ENCODE data around the gene LPAR1. TPM values are rescaled to one million over a fixed set of nuclear protein-coding genes. Genes with fewer than 3 reads are reported as not detected.
A peak's percentile ranks its signal among the peaks of the same experiment; 100 is the strongest.

The LPAR1 gene
- polyA plus RNA-seq, 1 experiment = 581 TPM

DNA sequence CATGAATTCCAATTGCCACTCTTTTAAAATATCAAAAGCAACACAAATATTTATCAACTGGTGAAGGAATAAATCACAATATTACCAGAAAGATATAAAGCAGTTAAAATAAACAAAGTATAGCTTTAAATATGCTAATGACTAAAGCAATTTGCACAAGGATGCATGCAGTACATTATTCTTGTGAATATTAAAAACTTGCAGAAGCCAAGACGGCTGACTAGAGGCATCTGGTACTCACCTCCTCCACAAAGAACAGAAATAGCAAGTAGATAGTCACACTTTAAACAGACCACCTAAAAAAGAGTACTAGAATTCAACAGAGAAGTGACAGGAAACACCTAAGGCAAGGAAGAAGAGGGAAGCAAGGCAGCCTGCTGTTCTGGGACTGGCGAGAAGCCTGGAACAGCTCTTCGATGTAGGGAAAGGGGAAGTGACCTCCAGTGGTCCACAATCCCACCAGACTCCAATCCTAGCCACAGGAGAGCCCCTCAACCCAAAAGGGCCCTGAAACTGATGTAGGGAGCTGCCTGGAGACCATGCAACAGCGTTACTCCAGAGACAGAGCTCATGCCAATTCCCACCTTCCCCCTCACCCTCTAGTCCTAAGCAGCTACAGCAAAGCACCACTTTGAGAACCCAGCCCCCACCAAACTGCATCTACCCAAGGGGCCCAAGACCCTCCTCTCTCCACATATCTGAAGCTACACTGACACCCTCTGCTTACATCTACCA is 86.3 kb downstream of the LPAR1 start:
- no peak overlapping the region for H3K4me3 ChIP-seq (ENCODE audit: low read depth, low read length)
- no peak for TF ChIP-seq CTCF (IDR thresholded peaks at IDR 0.05; ENCODE audit: low read depth, low read length)
- DNase-seq (ENCODE audit: low read depth, low spot score) = no peak
- no peak overlapping the region for H3K27ac ChIP-seq (ENCODE audit: low read depth, low read length)
- no peaks in the 10 kb centered on the region for H3K9me3 ChIP-seq (ENCODE audit: control insufficient read depth, insufficient read depth, low read length)
- POLR2A ChIA-PET = no interaction called here
- CTCF ChIA-PET = interaction anchor here (1.3 kb wide), 1 partner anchor 84 kb away, joined by 3 read pairs; no protein-coding TSS in a partner anchor
- H3K27me3 ChIP-seq (ENCODE audit: control insufficient read depth, insufficient read depth, low read length) = no peaks in the 10 kb centered on the region

GRCh38 chr9:110950041-110950645 is 88.1 kb downstream of the LPAR1 start:
- TF ChIP-seq CTCF (IDR thresholded peaks at IDR 0.05; ENCODE audit: low read depth, low read length) = no peak
- DNase-seq (ENCODE audit: low read depth, low spot score) = no peak
- Histone ChIP-seq H3K4me3 (ENCODE audit: low read depth, low read length) (no peak overlapping the region), H3K9me3 (ENCODE audit: control insufficient read depth, insufficient read depth, low read length) (no peaks in the 10 kb centered on the region), H3K27ac (ENCODE audit: low read depth, low read length) (peak overlapping the region; percentile 71), H3K27me3 (ENCODE audit: control insufficient read depth, insufficient read depth, low read length) (no peaks in the 10 kb centered on the region)
- ChIA-PET POLR2A (interaction anchor here (0.7 kb wide), 2 partner anchors 66 to 309 kb away, joined by 4 to 11 read pairs; no protein-coding TSS in a partner anchor), CTCF (no interaction called here)

- H3K27me3 ChIP-seq (ENCODE audit: control insufficient read depth, insufficient read depth, low read length) = no peaks in the 10 kb centered on the region
- no peaks in the 10 kb centered on the region for H3K9me3 ChIP-seq (ENCODE audit: control insufficient read depth, insufficient read depth, low read length)
- ChIA-PET CTCF (no interaction called here), POLR2A (no interaction called here)
- no peak overlapping the region for H3K27ac ChIP-seq (ENCODE audit: low read depth, low read length)
- DNase-seq (ENCODE audit: low read depth, low spot score) = no peak
- no peak for TF ChIP-seq CTCF (IDR thresholded peaks at IDR 0.05; ENCODE audit: low read depth, low read length)
- H3K4me3 ChIP-seq (ENCODE audit: low read depth, low read length) = no peak overlapping the region
These were observed 89.2 kb downstream of the LPAR1 start for GRCh38 chr9:110949081-110949480.

- Histone ChIP-seq H3K4me3 (ENCODE audit: low read depth, low read length) (no peak overlapping the region), H3K27me3 (ENCODE audit: control insufficient read depth, insufficient read depth, low read length) (no peaks in the 10 kb centered on the region), H3K9me3 (ENCODE audit: control insufficient read depth, insufficient read depth, low read length) (no peaks in the 10 kb centered on the region), H3K27ac (ENCODE audit: low read depth, low read length) (no peak overlapping the region)
- no peak for TF ChIP-seq CTCF (IDR thresholded peaks at IDR 0.05; ENCODE audit: low read depth, low read length)
- ChIA-PET CTCF (no interaction called here), POLR2A (no interaction called here)
- DNase-seq (ENCODE audit: low read depth, low spot score) = no peak
These were observed 90.7 kb downstream of the LPAR1 start for GRCh38 chr9:110947491-110948044.

DNA sequence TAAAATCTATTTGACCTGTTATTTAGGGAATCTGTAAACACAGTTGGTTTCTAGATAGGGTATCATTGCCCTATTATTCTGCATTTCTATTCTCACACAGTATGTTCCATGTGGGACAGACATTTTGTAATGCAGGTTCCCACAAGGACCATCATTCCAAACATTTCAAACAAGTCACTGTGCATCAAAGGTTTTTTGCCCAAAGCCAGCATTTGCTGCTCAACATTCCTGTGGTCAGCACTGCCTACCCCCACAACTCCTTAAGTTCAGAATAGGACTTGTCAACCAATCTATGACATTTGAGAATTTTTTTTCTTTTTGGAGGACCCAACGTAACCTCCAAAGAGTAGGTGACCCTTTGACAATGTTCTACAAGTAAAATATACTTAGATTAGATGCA is 95.7 kb downstream of the LPAR1 start:
- Histone ChIP-seq H3K4me3 (ENCODE audit: low read depth, low read length) (no peak overlapping the region), H3K27me3 (ENCODE audit: control insufficient read depth, insufficient read depth, low read length) (no peaks in the 10 kb centered on the region), H3K27ac (ENCODE audit: low read depth, low read length) (no peak overlapping the region), H3K9me3 (ENCODE audit: control insufficient read depth, insufficient read depth, low read length) (no peaks in the 10 kb centered on the region)
- CTCF ChIA-PET = no interaction called here
- POLR2A ChIA-PET = no interaction called here
- no peak for DNase-seq (ENCODE audit: low read depth, low spot score)
- no peak for TF ChIP-seq CTCF (IDR thresholded peaks at IDR 0.05; ENCODE audit: low read depth, low read length)

Data from AG04450 (cell line).